ENCODE results near the gene FCRL5.

The FCRL5 gene

GRCh38 chr1:157523774-157524493 lies 28.4 kb downstream of the FCRL5 start:
- no peak for DNase-seq

GRCh38 chr1:157521056-157521455 lies 31.3 kb downstream of the FCRL5 start:
- DNase-seq, result no peak

- no peak for DNase-seq
Measured at GRCh38 chr1:157520386-157520935, 31.9 kb downstream of the FCRL5 start.

GRCh38 chr1:157519451-157519850 lies 32.9 kb downstream of the FCRL5 start:
- DNase-seq, result no peak

- DNase-seq, result no peak
Measured at GRCh38 chr1:157517016-157517415, 35.3 kb downstream of the FCRL5 start.

GRCh38 chr1:157515709-157516108 lies 36.6 kb downstream of the FCRL5 start:
- no peak for DNase-seq

- no peak for DNase-seq
Measured at GRCh38 chr1:157515141-157515540, 37.2 kb downstream of the FCRL5 start.

GRCh38 chr1:157512036-157512969 lies 40.0 kb downstream of the FCRL5 start:
- no peak for DNase-seq

GRCh38 chr1:157509546-157510232 lies 42.6 kb downstream of the FCRL5 start:
- no peak for DNase-seq

- peak; percentile 9 for DNase-seq
Measured at GRCh38 chr1:157505481-157506272, 46.6 kb downstream of the FCRL5 start.

- no peak for DNase-seq
Measured at GRCh38 chr1:157504646-157505045, 47.7 kb downstream of the FCRL5 start.

- DNase-seq, result no peak
Measured at GRCh38 chr1:157499521-157499920, 52.8 kb downstream of the FCRL5 start.

- DNase-seq, result no peak
Measured at GRCh38 chr1:157498736-157499090, 53.6 kb downstream of the FCRL5 start.

- DNase-seq, result no peak
Measured at GRCh38 chr1:157497987-157498735, 54.2 kb downstream of the FCRL5 start.

- no peak for DNase-seq
Measured at GRCh38 chr1:157497284-157497683, 55.0 kb downstream of the FCRL5 start.

- peak; percentile 33 for DNase-seq
Measured at GRCh38 chr1:157496121-157496526, 56.2 kb downstream of the FCRL5 start.

- no peak for DNase-seq
Measured at GRCh38 chr1:157495285-157495684, 57.0 kb downstream of the FCRL5 start.

- no peak for DNase-seq
Measured at GRCh38 chr1:157494093-157494492, 58.2 kb downstream of the FCRL5 start.

- DNase-seq, result peak; percentile 44
Measured at GRCh38 chr1:157490467-157491165, 61.7 kb downstream of the FCRL5 start.

- no peak for DNase-seq
Measured at GRCh38 chr1:157488156-157488555, 64.2 kb downstream of the FCRL5 start.

GRCh38 chr1:157487504-157487903 lies 64.8 kb downstream of the FCRL5 start:
- no peak for DNase-seq
